Tibial nerve (tissue), 3 donors: ENCODE measurements around the gene HOXD10.

ENCODE experiments used
- POLR2A ChIP-seq, 2 donors: fragments of 450-650 bp; IDR thresholded peaks; one replicate each; pipeline ENCODE4 v1.6.1; 2017; ENCODE audit warnings: antibody characterized with exemption in 2 of 2, mild to moderate bottlenecking in 2 of 2, moderate library complexity in 2 of 2
- TF ChIP-seq, protein P1 (sequence below), 5 experiments: fragments of 200-600 bp in 3 of 5; fragments of 450-650 bp in 2 of 5; sonication (generic) in 3 of 5; IDR thresholded peaks; one replicate each; pipeline ENCODE4 v1.5.1; 2016 to 2019; ENCODE audit warnings: antibody characterized with exemption in 5 of 5, mild to moderate bottlenecking in 3 of 5, moderate library complexity in 2 of 5

DNA sequence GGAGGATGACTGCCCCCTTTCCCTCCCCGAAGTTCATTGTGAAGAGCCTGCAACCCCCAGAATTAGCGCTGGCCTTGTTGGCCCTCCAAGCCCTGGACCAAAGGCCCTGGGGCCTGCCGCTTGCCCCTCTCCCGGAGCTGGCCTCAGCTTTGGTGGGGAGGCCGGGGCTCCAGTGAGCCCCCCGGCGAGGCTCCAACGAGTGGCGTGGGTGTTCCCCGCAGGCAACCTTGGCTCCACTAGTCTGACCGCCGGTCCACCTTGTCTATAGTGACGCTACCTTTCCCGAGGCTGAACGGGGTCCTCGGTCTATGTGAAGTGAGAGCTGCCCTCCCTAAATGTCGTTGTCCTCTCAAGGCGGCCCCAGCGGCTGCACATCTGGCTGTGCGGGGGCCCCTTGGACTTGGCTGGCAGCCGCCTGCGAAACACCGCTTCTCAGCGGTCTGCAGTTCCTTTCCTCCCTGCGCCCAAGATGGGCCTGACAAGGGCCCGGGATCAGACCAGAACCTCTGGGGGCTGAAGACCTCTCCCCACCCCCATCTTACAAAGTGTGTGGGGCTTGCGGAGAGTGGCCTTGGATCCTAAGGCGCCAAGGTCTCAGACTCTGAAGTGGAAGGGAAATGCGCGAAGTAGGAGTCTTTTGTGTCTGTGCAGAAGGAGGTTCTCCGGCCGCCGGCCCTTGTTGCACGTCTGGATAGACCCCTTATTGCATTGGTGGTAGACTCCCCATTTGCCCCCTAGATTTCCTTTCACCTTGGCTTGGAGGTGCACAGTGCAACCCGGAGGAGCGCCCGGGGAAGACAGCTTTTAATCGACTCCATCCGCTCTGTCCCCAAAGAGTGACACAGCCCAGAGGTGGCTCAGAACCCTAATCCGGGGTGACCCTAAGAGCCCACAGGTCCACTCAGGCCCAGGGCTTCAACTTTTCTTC lies 3.9 kb upstream of the HOXD10 start:
- TF ChIP-seq, protein P1, sequence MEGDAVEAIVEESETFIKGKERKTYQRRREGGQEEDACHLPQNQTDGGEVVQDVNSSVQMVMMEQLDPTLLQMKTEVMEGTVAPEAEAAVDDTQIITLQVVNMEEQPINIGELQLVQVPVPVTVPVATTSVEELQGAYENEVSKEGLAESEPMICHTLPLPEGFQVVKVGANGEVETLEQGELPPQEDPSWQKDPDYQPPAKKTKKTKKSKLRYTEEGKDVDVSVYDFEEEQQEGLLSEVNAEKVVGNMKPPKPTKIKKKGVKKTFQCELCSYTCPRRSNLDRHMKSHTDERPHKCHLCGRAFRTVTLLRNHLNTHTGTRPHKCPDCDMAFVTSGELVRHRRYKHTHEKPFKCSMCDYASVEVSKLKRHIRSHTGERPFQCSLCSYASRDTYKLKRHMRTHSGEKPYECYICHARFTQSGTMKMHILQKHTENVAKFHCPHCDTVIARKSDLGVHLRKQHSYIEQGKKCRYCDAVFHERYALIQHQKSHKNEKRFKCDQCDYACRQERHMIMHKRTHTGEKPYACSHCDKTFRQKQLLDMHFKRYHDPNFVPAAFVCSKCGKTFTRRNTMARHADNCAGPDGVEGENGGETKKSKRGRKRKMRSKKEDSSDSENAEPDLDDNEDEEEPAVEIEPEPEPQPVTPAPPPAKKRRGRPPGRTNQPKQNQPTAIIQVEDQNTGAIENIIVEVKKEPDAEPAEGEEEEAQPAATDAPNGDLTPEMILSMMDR (IDR thresholded peaks at IDR 0.05), result no peak
- no peak for TF ChIP-seq POLR2A (IDR thresholded peaks at IDR 0.05)
